Neuron (in vitro differentiated cells): ENCODE results near the gene ZBTB4.
A peak's percentile ranks its signal among the peaks of the same experiment; 100 is the strongest.

Source experiments
- H2AFZ ChIP-seq: one replicate; pipeline ENCODE4 v1.6.1; 2013; ENCODE audit warnings: low read depth, mild to moderate bottlenecking, inconsistent platforms, low read length, moderate library complexity
- H3K27me3 ChIP-seq: one replicate; pipeline ENCODE4 v1.6.1; 2013; ENCODE audit warnings: low read length; ENCODE audit not compliant: insufficient read depth
- H3K36me3 ChIP-seq: one replicate; pipeline ENCODE4 v1.6.1; 2013; ENCODE audit warnings: low read length; ENCODE audit not compliant: insufficient read depth
- H3K4me1 ChIP-seq: one replicate; pipeline ENCODE4 v1.6.1; 2013; ENCODE audit warnings: low read length; ENCODE audit not compliant: insufficient read depth
- H3K4me3 ChIP-seq: 2 replicates; pipeline ENCODE4 v1.5.1; 2013; ENCODE audit warnings: mild to moderate bottlenecking, low read length, moderate library complexity
- H3K9me3 ChIP-seq: one replicate; pipeline ENCODE4 v1.6.1; 2013; ENCODE audit warnings: low read length

The ZBTB4 gene

GRCh38 chr17:7479213-7480088 is at the start of gene ZBTB4:
TSS of gene ZBTB4 (minus strand) at chr17:7479631. CDS start at chr17:7466801, 12,830 bp downstream.
- peaks cover 32% of the 10 kb centered on the region for H3K4me1 ChIP-seq

GRCh38 chr17:7528842-7529241 is 49.4 kb upstream of the ZBTB4 start:
- H3K4me3 ChIP-seq, result no peak overlapping the region
- no peaks in the 10 kb centered on the region for H3K4me1 ChIP-seq
- H3K36me3 ChIP-seq, result no peaks in the 10 kb centered on the region
- H3K9me3 ChIP-seq, result no peaks in the 10 kb centered on the region
- no peaks in the 10 kb centered on the region for H3K27me3 ChIP-seq
- H2AFZ ChIP-seq, result no peak overlapping the region

More at GRCh38 chr17:7479213-7480088, at the start of gene ZBTB4:
- Histone ChIP-seq H3K27me3 (no peaks in the 10 kb centered on the region), H3K4me3 (peak within 1 kb of the TSS; percentile 58), H3K36me3 (no peaks in the 10 kb centered on the region), H3K9me3 (no peaks in the 10 kb centered on the region), H2AFZ (peak within 1 kb of the TSS; percentile 8)

DNA sequence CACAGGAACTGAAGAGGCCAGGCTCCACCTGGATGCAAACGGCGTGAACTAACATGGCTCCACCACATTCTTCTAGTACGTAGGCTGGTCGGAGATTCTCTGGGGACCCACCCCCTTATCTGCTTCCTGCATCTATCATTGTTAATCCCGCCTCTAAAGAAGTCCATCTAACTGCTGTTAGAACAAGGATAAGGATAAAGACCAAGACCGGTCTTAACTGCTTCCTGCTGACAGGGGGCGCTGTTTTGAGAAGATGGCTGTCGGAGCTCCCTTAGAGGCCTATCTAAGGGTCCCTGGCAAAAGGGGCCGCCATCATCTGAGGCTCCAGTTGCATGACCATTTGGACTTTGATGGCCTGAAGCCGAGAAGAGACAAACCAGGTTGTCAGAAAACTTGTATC is 43.6 kb upstream of the ZBTB4 start:
- no peaks in the 10 kb centered on the region for H3K9me3 ChIP-seq
- no peak overlapping the region for H3K4me3 ChIP-seq
- H3K36me3 ChIP-seq, result no peaks in the 10 kb centered on the region
- no peaks in the 10 kb centered on the region for H3K27me3 ChIP-seq
- no peaks in the 10 kb centered on the region for H3K4me1 ChIP-seq
- H2AFZ ChIP-seq, result no peak overlapping the region

DNA sequence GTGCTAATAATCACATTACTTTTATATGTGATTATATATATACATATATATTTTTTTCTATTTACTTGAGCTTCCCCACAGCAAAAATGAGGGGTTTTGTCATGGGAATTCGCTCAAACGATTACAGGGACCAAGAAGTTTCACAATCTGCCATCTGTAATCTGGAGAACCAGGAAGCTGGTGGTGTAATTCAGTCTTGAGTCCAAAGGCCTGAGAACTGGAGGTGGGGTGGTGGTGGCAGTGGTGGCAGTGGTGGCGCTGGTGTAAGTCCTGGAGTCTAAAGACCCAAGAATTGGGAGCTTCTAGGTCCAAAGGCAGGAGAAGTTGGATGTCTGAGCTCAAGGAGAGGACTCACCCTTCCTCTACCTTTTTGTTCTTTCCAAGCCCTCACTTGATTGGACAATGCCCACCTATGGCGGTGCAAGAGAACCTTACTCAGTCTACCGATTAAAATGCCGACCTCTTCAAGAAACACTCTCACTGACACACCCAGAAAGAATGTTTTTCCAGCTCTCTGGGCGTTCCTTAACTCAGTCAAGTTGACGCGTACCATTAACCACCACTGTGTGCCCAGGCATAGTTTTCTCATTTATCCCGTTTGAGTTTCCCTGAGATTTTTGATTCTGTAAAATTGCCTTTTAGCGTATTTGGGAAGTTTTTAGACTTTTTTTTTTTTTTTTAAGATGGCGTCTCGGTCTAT is 36.6 kb upstream of the ZBTB4 start:
- H2AFZ ChIP-seq, result no peak overlapping the region
- H3K4me3 ChIP-seq, result no peak overlapping the region
- H3K36me3 ChIP-seq, result peaks cover 48% of the 10 kb centered on the region
- H3K9me3 ChIP-seq, result no peaks in the 10 kb centered on the region
- no peaks in the 10 kb centered on the region for H3K4me1 ChIP-seq
- H3K27me3 ChIP-seq, result no peaks in the 10 kb centered on the region

GRCh38 chr17:7513850-7514419 is 34.5 kb upstream of the ZBTB4 start:
- no peak overlapping the region for H2AFZ ChIP-seq
- no peaks in the 10 kb centered on the region for H3K27me3 ChIP-seq
- peaks cover 65% of the 10 kb centered on the region for H3K36me3 ChIP-seq
- H3K4me3 ChIP-seq, result no peak overlapping the region
- H3K4me1 ChIP-seq, result no peaks in the 10 kb centered on the region
- H3K9me3 ChIP-seq, result no peaks in the 10 kb centered on the region

- Histone ChIP-seq H3K4me3 (no peak overlapping the region), H2AFZ (no peak overlapping the region), H3K4me1 (no peaks in the 10 kb centered on the region), H3K9me3 (no peaks in the 10 kb centered on the region), H3K27me3 (no peaks in the 10 kb centered on the region), H3K36me3 (peaks cover 72% of the 10 kb centered on the region)
These were observed 33.6 kb upstream of the ZBTB4 start for GRCh38 chr17:7512824-7513540.

GRCh38 chr17:7512105-7512504 is 32.7 kb upstream of the ZBTB4 start:
- Histone ChIP-seq H3K4me1 (no peaks in the 10 kb centered on the region), H3K36me3 (peaks cover 79% of the 10 kb centered on the region), H3K9me3 (no peaks in the 10 kb centered on the region), H2AFZ (no peak overlapping the region), H3K4me3 (no peak overlapping the region), H3K27me3 (no peaks in the 10 kb centered on the region)

DNA sequence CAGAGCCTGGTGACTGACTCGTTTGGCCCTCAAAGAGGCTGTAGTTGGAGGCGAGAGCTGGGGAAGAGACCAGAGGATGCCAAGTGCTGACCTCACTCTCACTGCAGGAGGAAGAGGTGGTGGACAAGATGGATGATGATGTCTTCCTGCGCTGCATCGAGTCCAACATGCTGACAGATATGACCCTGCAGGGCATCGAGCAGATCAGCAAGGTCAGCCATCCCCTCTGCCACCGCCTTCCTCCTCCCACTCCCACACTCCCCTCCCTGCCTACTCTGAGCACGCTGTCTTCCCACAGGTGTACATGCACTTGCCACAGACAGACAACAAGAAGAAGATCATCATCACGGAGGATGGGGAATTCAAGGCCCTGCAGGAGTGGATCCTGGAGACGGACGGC is 31.7 kb upstream of the ZBTB4 start:
- H3K4me1 ChIP-seq, result no peaks in the 10 kb centered on the region
- H3K27me3 ChIP-seq, result no peaks in the 10 kb centered on the region
- peaks cover 87% of the 10 kb centered on the region for H3K36me3 ChIP-seq
- H3K9me3 ChIP-seq, result no peaks in the 10 kb centered on the region
- no peak overlapping the region for H2AFZ ChIP-seq
- H3K4me3 ChIP-seq, result no peak overlapping the region

DNA sequence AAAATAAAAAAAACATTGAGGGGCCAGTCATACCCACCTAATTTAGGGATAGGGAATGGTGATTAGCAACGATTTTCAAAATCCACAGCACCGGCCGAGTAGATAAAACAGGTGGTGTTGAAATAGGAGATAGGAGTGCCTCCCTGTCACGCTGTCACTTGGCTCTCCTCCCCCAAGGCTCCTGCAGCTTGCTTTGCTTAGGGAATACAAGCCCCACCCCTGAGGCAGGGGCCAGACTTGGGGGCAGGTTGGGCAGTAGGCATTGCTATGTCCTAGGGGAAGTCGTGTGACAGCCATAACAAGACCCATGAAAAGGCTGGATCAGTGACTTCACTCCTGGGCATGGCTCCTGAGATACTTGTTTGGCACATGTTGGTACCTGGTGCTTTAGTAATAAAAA is 30.5 kb upstream of the ZBTB4 start:
- H2AFZ ChIP-seq, result no peak overlapping the region
- H3K27me3 ChIP-seq, result no peaks in the 10 kb centered on the region
- H3K4me1 ChIP-seq, result no peaks in the 10 kb centered on the region
- H3K4me3 ChIP-seq, result no peak overlapping the region
- H3K36me3 ChIP-seq, result peaks cover 82% of the 10 kb centered on the region
- no peaks in the 10 kb centered on the region for H3K9me3 ChIP-seq

- Histone ChIP-seq H3K27me3 (no peaks in the 10 kb centered on the region), H2AFZ (no peak overlapping the region), H3K36me3 (peaks cover 82% of the 10 kb centered on the region), H3K4me1 (no peaks in the 10 kb centered on the region), H3K4me3 (no peak overlapping the region), H3K9me3 (no peaks in the 10 kb centered on the region)
These were observed 29.4 kb upstream of the ZBTB4 start for GRCh38 chr17:7508846-7509245.

DNA sequence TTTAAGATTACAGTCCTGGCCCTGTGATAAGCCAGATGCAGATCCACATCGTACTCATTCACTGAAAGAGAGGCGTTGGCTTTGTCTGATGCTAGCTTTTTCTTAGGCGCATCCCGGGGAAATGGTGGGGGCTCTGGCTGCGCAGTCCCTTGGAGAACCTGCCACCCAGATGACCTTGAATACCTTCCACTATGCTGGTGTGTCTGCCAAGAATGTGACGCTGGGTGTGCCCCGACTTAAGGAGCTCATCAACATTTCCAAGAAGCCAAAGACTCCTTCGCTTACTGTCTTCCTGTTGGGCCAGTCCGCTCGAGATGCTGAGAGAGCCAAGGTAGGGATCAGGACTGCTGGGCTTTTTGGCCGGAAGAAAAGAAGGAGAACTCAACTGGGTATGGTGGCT is 28.7 kb upstream of the ZBTB4 start:
- Histone ChIP-seq H3K9me3 (no peaks in the 10 kb centered on the region), H3K27me3 (no peaks in the 10 kb centered on the region), H2AFZ (no peak overlapping the region), H3K4me3 (no peak overlapping the region), H3K4me1 (no peaks in the 10 kb centered on the region), H3K36me3 (peaks cover 82% of the 10 kb centered on the region)

DNA sequence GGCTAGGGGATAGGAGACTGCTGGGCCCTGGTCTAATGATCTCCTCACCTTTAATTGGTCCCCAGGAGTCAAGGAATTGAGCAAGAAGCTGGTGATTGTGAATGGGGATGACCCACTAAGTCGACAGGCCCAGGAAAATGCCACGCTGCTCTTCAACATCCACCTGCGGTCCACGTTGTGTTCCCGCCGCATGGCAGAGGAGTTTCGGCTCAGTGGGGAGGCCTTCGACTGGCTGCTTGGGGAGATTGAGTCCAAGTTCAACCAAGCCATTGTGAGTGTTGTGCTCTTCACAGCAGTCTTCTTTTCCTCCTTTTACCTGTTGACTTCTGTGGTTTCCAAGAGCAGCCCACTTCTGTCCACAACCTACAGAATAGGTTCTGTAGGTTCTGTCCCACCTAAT is 24.1 kb upstream of the ZBTB4 start:
- no peaks in the 10 kb centered on the region for H3K4me1 ChIP-seq
- H3K4me3 ChIP-seq, result no peak overlapping the region
- H3K36me3 ChIP-seq, result peaks cover 82% of the 10 kb centered on the region

GRCh38 chr17:7502987-7503386 is 23.6 kb upstream of the ZBTB4 start:
- no peak overlapping the region for H3K4me3 ChIP-seq
- H2AFZ ChIP-seq, result no peak overlapping the region
- no peaks in the 10 kb centered on the region for H3K27me3 ChIP-seq
- peaks cover 83% of the 10 kb centered on the region for H3K36me3 ChIP-seq
- no peaks in the 10 kb centered on the region for H3K9me3 ChIP-seq
- H3K4me1 ChIP-seq, result no peaks in the 10 kb centered on the region

More for the DNA sequence above, 24.1 kb upstream of the ZBTB4 start:
- no peaks in the 10 kb centered on the region for H3K27me3 ChIP-seq
- H2AFZ ChIP-seq, result no peak overlapping the region
- no peaks in the 10 kb centered on the region for H3K9me3 ChIP-seq
